Stimulated activated CD8-positive, alpha-beta memory T cell treated with anti-CD3 and anti-CD28 coated beads, Interleukin-12 subunit alpha, Interleukin-12 subunit beta, amount 100 ng/mL, for 24 hours (primary cell): ENCODE data around the gene MCTP2.

Experiments
- DNase-seq: peaks from one replicate; pipeline ENCODE4 v3.0.0-alpha.2; 2020; ENCODE audit errors: extremely low read depth

Gene MCTP2

DNA sequence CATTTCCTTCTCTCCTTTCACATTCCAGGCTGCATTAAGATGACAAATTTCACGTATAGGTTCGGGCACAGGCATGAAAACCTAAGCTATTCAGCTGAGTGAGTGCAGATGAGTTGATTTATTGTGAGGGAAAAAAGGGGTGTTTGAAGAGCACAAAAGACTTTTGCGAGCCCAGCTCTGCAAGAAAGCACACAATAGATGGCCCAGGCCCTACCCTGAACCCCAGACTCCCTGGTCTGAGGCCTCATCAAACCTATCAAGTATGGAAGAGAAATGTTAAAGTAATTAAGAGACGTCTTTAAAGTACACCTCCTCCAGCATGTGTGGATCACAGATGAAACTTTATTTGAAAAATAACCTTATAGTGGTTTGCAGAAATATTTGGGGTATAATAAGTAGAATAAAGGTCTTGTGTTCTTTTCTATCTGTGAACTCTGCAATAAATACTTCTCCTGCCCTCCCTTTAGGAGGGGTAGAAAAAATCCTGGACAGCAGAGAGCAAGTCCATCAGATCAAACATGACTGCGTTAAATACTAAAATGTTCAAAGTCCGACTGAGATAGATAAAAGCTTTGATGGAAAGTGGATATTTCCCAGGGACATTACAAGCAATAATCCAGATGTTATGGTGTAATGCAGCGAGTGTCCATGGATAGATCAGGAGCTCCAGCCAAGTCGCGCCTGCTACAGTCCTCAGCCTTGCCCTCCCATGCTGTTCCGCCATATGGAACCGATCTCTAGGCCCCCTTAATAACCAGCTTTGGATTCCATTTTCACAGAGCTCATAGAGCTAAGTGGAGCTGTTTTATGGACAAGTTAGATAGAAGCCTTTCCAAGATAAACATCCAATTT, 121.5 kb downstream of the MCTP2 start:
- no peak for DNase-seq

- DNase-seq: no peak
Observed at GRCh38 chr15:94353488-94353820, 122.1 kb downstream of the MCTP2 start.

DNA sequence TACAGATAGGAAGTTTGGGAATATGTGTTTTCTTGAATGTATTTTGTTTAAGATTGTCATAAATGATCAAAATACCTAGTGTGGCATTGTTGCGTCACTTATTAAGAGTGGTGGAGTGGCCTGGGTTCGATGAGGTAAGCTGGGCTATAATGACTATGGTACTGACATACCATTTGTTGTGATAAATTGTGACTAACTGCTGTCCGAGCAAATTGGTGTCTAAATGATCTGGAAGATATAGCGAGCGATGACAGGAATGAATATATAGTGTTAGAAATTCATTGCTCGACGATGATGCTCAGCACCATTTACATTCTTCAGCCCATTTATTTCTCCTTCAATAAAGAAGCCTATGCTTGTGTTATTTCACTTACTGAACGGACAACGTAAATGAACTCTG, 123.3 kb downstream of the MCTP2 start:
- no peak for DNase-seq

DNA sequence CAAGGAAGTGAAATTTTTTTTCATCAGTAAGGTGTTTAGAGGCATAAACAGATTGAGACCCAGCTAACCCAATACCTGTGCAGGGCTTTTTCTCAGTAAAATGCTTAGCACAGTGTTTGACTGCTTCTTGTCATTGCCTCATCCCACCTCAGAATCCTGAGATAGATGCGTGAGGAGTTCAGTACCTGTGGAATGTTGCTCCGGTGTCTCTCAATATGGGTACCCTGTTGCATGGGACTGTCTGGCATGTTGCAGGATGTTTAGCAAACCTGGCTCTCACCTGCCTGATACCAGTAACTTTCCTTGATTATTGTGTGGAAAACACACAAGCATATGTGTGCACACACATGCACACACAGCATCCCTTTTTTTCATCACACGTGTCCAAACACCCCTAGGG, 128.4 kb downstream of the MCTP2 start:
- no peak for DNase-seq

DNA sequence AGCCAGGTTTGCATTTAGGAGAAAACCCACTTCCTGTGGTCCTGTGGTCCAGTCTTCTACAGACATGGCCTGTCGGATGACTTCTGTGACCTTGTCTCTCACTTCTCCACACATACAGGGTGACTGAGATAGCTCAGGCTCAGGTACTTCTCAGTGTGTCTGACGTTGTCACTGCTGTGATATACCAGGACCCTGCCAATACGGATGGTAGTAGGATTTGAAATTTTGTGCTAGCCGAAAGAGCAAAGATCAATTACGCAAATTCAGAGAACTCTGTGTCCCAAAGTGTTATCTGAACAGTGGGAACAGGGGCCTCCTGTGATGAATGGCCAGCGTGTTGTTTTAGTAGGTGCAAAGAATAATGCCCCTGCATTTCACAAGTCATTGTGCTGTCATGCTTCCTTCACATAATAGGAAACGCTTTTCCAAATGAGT, 128.9 kb downstream of the MCTP2 start:
- DNase-seq: no peak

GRCh38 chr15:94362385-94363092, 131.2 kb downstream of the MCTP2 start:
- DNase-seq: no peak

GRCh38 chr15:94363382-94363781, 132.0 kb downstream of the MCTP2 start:
- DNase-seq: no peak

GRCh38 chr15:94366781-94367180, 135.4 kb downstream of the MCTP2 start:
- DNase-seq: no peak

DNA sequence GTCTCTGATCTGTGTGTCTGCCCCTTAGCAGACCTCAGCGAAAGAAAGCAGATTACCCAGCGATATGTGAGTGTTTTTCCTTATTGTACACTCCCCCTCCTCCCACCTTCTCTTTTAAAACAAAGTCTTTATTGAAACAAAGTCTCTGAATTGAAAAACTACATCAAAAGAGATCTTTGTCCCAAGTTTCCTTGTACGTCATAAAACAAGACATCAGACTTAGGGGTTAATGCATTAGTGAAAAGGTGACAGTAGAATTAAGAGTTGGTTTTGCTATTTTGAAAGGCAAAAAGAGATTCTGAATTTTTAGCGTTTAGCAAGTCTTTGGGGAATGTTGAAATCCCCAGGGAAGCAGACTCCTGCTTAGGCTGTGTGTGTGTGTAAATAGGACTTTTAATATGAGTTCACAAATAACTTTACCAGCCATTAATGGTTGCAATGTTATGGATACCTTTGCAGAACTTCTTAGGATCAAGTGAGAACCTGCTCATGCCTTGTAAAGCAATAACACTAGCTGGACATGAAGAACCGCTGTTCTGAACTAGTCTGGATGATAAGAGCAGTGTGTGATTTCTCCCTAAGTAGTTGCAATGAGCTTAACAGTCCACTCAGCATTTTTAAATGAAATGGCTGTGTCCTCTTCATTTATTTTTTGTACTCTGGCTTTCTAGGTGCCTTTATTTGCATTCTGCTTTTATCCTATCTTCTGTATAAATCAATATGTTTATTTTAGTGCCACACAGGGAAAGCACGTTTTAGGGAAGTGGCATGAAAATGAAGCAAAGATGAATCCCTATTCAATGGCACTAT, 136.6 kb downstream of the MCTP2 start:
- no peak for DNase-seq

- DNase-seq: no peak
Observed at GRCh38 chr15:94370206-94370935, 139.0 kb downstream of the MCTP2 start.

- DNase-seq: no peak
Observed at GRCh38 chr15:94370936-94371285, 139.6 kb downstream of the MCTP2 start.

- no peak for DNase-seq
Observed at GRCh38 chr15:94372821-94373220, 141.5 kb downstream of the MCTP2 start.

DNA sequence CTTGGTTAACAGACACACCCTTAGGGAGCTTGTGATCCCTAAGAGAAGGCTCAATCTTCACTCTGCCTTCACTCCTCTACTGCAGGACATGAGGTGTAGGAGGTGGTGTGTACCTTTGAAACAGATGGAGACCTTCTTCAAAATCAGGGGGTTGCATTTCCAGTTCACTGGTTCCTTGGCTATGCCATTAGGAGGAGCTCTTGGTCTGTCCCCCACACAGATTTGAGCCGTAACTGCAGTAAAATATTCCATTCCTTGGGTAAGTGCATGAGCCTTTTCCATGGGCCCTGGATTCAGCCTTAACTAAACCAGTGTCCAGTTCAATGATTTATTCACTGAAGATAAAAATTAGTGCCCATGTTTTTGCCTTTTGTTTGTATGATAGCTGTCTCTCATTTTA, 144.6 kb downstream of the MCTP2 start:
- DNase-seq: no peak

GRCh38 chr15:94379986-94380385, 148.6 kb downstream of the MCTP2 start:
- no peak for DNase-seq

DNA sequence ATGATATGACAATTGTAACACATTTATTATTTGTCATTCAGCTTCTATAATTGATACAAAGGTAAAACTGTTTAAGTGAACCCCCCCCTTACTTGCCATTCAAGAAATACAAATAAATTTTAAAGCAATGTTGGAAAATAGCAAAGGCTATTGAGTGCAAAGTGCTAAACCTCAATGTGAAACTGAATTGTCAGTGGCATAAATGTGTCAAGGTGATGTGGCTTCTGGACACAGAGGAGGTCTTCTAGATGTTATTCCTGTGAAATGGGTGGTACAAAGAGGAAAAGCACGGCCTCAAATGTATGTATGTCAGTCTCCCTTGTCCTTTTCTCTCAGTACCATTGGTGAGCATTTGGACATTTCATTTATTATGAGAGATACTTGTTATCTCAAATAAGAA, 149.4 kb downstream of the MCTP2 start:
- DNase-seq: no peak

DNA sequence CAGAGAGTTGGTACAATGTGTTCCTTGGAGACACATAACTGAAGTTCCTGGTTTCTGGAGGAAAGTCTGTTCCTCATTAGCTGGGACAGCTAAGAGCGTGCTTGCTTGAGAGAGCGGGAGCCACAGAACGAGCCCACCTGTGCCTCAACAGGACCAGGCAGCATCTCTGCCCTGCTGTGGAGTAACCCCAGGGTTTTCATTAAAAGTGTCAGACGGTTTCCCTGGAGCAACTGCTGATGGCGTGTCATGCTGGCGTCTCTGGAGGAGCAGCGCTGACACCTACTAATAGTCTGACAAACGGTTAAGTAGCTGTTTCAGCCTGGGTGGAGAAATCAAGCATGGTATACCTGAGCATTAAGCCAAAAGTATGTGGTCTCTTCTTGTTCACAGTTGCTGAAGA, 150.0 kb downstream of the MCTP2 start:
- no peak for DNase-seq

- DNase-seq: no peak
Observed at GRCh38 chr15:94383041-94383440, 151.7 kb downstream of the MCTP2 start.

DNA sequence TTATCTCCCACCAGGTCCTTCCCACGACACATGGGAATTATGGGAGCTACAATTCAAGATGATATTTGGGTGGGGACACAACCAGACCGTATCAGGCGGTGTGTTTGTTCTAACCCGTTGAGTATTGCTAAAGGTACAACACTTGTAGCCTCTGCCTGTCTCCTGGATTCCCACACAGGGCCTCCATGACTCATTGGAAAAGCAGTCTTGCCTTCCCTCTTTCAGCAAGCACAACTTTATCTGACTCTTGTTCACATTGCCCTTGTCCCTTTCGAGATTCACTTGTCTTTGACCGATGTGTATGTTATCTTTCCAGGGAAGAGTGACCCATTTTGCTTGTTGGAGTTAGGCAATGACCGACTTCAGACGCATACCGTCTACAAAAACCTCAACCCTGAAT, 152.3 kb downstream of the MCTP2 start:
- no peak for DNase-seq

GRCh38 chr15:94385441-94385840, 154.1 kb downstream of the MCTP2 start:
- no peak for DNase-seq

- no peak for DNase-seq
Observed at GRCh38 chr15:94386351-94386750, 155.0 kb downstream of the MCTP2 start.

- DNase-seq: no peak
Observed at GRCh38 chr15:94387442-94387841, 156.1 kb downstream of the MCTP2 start.

- DNase-seq: no peak
Observed at GRCh38 chr15:94387849-94388441, 156.6 kb downstream of the MCTP2 start.
